ENCODE measurements around the gene AHNAK2.

AHNAK2 gene

GRCh38 chr14:104937694-104938365 lies 40.3 kb downstream of the AHNAK2 start:
- H3K27me3 ChIP-seq (ENCODE audit: low read depth, low read length): no peaks in the 10 kb centered on the region
- peaks cover 0 to 3% of the 10 kb centered on the region in 2 donors for H3K4me1 ChIP-seq (ENCODE audit: control insufficient read depth in 1 of 2, insufficient read depth in 2 of 2, low read length in 2 of 2)
- no peak overlapping the region for H3K4me3 ChIP-seq (ENCODE audit: low read depth in 1 of 2, low read length in 2 of 2)
- no peak overlapping the region for H3K27ac ChIP-seq (ENCODE audit: low read length)
- no peaks in the 10 kb centered on the region for H3K9me3 ChIP-seq (ENCODE audit: control insufficient read depth in 1 of 2, low read length in 2 of 2)
- H3K36me3 ChIP-seq (ENCODE audit: control insufficient read depth in 1 of 2, insufficient read depth in 2 of 2, low read length in 2 of 2): peaks cover 0 to 27% of the 10 kb centered on the region in 2 donors

- H3K9me3 ChIP-seq (ENCODE audit: control insufficient read depth in 1 of 2, low read length in 2 of 2): no peaks in the 10 kb centered on the region
- H3K27ac ChIP-seq (ENCODE audit: low read length): no peak overlapping the region
- no peaks in the 10 kb centered on the region for H3K27me3 ChIP-seq (ENCODE audit: low read depth, low read length)
Observed at GRCh38 chr14:104937161-104937560, 41.0 kb downstream of the AHNAK2 start.

GRCh38 chr14:104936361-104937155 lies 41.6 kb downstream of the AHNAK2 start:
- H3K36me3 ChIP-seq (ENCODE audit: control insufficient read depth in 1 of 2, insufficient read depth in 2 of 2, low read length in 2 of 2): peaks cover 0 to 16% of the 10 kb centered on the region in 2 donors
- no peak overlapping the region for H3K4me3 ChIP-seq (ENCODE audit: low read depth in 1 of 2, low read length in 2 of 2)
- no peaks in the 10 kb centered on the region for H3K27me3 ChIP-seq (ENCODE audit: low read depth, low read length)
- no peak overlapping the region for H3K27ac ChIP-seq (ENCODE audit: low read length)
- H3K4me1 ChIP-seq (ENCODE audit: control insufficient read depth in 1 of 2, insufficient read depth in 2 of 2, low read length in 2 of 2): peaks cover 0 to 13% of the 10 kb centered on the region in 2 donors
- no peaks in the 10 kb centered on the region for H3K9me3 ChIP-seq (ENCODE audit: control insufficient read depth in 1 of 2, low read length in 2 of 2)

More at GRCh38 chr14:104937161-104937560, 41.0 kb downstream of the AHNAK2 start:
- Histone ChIP-seq H3K4me1 (ENCODE audit: control insufficient read depth in 1 of 2, insufficient read depth in 2 of 2, low read length in 2 of 2) (peaks cover 0 to 8% of the 10 kb centered on the region in 2 donors), H3K4me3 (ENCODE audit: low read depth in 1 of 2, low read length in 2 of 2) (no peak overlapping the region), H3K36me3 (ENCODE audit: control insufficient read depth in 1 of 2, insufficient read depth in 2 of 2, low read length in 2 of 2) (peaks cover 0 to 22% of the 10 kb centered on the region in 2 donors)

- Histone ChIP-seq H3K4me1 (ENCODE audit: control insufficient read depth in 1 of 2, insufficient read depth in 2 of 2, low read length in 2 of 2) (peaks cover 0 to 13% of the 10 kb centered on the region in 2 donors), H3K27me3 (ENCODE audit: low read depth, low read length) (no peaks in the 10 kb centered on the region), H3K9me3 (ENCODE audit: control insufficient read depth in 1 of 2, low read length in 2 of 2) (no peaks in the 10 kb centered on the region), H3K27ac (ENCODE audit: low read length) (no peak overlapping the region), H3K4me3 (ENCODE audit: low read depth in 1 of 2, low read length in 2 of 2) (no peak overlapping the region), H3K36me3 (ENCODE audit: control insufficient read depth in 1 of 2, insufficient read depth in 2 of 2, low read length in 2 of 2) (peaks cover 0 to 10% of the 10 kb centered on the region in 2 donors)
Observed at GRCh38 chr14:104935955-104936354, 42.2 kb downstream of the AHNAK2 start.

- Histone ChIP-seq H3K27ac (ENCODE audit: low read length) (no peak overlapping the region), H3K4me1 (ENCODE audit: control insufficient read depth in 1 of 2, insufficient read depth in 2 of 2, low read length in 2 of 2) (peaks cover 0 to 13% of the 10 kb centered on the region in 2 donors), H3K9me3 (ENCODE audit: control insufficient read depth in 1 of 2, low read length in 2 of 2) (no peaks in the 10 kb centered on the region), H3K4me3 (ENCODE audit: low read depth in 1 of 2, low read length in 2 of 2) (no peak overlapping the region), H3K27me3 (ENCODE audit: low read depth, low read length) (no peaks in the 10 kb centered on the region), H3K36me3 (ENCODE audit: control insufficient read depth in 1 of 2, insufficient read depth in 2 of 2, low read length in 2 of 2) (peaks cover 0 to 8% of the 10 kb centered on the region in 2 donors)
Observed at GRCh38 chr14:104935026-104935650, 43.0 kb downstream of the AHNAK2 start.

GRCh38 chr14:104933746-104934733 lies 44.1 kb downstream of the AHNAK2 start:
- no peaks in the 10 kb centered on the region for H3K9me3 ChIP-seq (ENCODE audit: control insufficient read depth in 1 of 2, low read length in 2 of 2)
- H3K4me1 ChIP-seq (ENCODE audit: control insufficient read depth in 1 of 2, insufficient read depth in 2 of 2, low read length in 2 of 2): peaks cover 0 to 13% of the 10 kb centered on the region in 2 donors
- H3K36me3 ChIP-seq (ENCODE audit: control insufficient read depth in 1 of 2, insufficient read depth in 2 of 2, low read length in 2 of 2): peaks cover 0 to 3% of the 10 kb centered on the region in 2 donors
- H3K4me3 ChIP-seq (ENCODE audit: low read depth in 1 of 2, low read length in 2 of 2): no peak overlapping the region
- H3K27me3 ChIP-seq (ENCODE audit: low read depth, low read length): no peaks in the 10 kb centered on the region
- no peak overlapping the region for H3K27ac ChIP-seq (ENCODE audit: low read length)

GRCh38 chr14:104932676-104933631 lies 45.2 kb downstream of the AHNAK2 start:
- H3K9me3 ChIP-seq (ENCODE audit: control insufficient read depth in 1 of 2, low read length in 2 of 2): no peaks in the 10 kb centered on the region
- H3K36me3 ChIP-seq (ENCODE audit: control insufficient read depth in 1 of 2, insufficient read depth in 2 of 2, low read length in 2 of 2): no peaks in the 10 kb centered on the region
- H3K27ac ChIP-seq (ENCODE audit: low read length): no peak overlapping the region
- H3K4me3 ChIP-seq (ENCODE audit: low read depth in 1 of 2, low read length in 2 of 2): peak overlapping the region in 1 of 2 donors; percentile 63
- peaks cover 0 to 13% of the 10 kb centered on the region in 2 donors for H3K4me1 ChIP-seq (ENCODE audit: control insufficient read depth in 1 of 2, insufficient read depth in 2 of 2, low read length in 2 of 2)
- no peaks in the 10 kb centered on the region for H3K27me3 ChIP-seq (ENCODE audit: low read depth, low read length)

GRCh38 chr14:104931771-104932675 lies 46.2 kb downstream of the AHNAK2 start:
- Histone ChIP-seq H3K4me3 (ENCODE audit: low read depth in 1 of 2, low read length in 2 of 2) (peak overlapping the region in 1 of 2 donors; percentile 63), H3K36me3 (ENCODE audit: control insufficient read depth in 1 of 2, insufficient read depth in 2 of 2, low read length in 2 of 2) (no peaks in the 10 kb centered on the region), H3K9me3 (ENCODE audit: control insufficient read depth in 1 of 2, low read length in 2 of 2) (no peaks in the 10 kb centered on the region), H3K27me3 (ENCODE audit: low read depth, low read length) (no peaks in the 10 kb centered on the region), H3K4me1 (ENCODE audit: control insufficient read depth in 1 of 2, insufficient read depth in 2 of 2, low read length in 2 of 2) (peaks cover 0 to 13% of the 10 kb centered on the region in 2 donors), H3K27ac (ENCODE audit: low read length) (no peak overlapping the region)

- Histone ChIP-seq H3K4me1 (ENCODE audit: control insufficient read depth in 1 of 2, insufficient read depth in 2 of 2, low read length in 2 of 2) (peaks cover 0 to 13% of the 10 kb centered on the region in 2 donors), H3K9me3 (ENCODE audit: control insufficient read depth in 1 of 2, low read length in 2 of 2) (no peaks in the 10 kb centered on the region), H3K27me3 (ENCODE audit: low read depth, low read length) (no peaks in the 10 kb centered on the region), H3K27ac (ENCODE audit: low read length) (no peak overlapping the region), H3K36me3 (ENCODE audit: control insufficient read depth in 1 of 2, insufficient read depth in 2 of 2, low read length in 2 of 2) (no peaks in the 10 kb centered on the region), H3K4me3 (ENCODE audit: low read depth in 1 of 2, low read length in 2 of 2) (no peak overlapping the region)
Observed at GRCh38 chr14:104931304-104931770, 46.8 kb downstream of the AHNAK2 start.

Data from muscle layer of duodenum (tissue), 2 donors.